ENCODE measurements around the gene ZSWIM8.

- no peak for TF ChIP-seq CTCF (tag by site-specific recombination; IDR thresholded peaks at IDR 0.05)
- TF ChIP-seq ZNF777 (tag by site-specific recombination; IDR thresholded peaks at IDR 0.05; ENCODE audit: borderline replicate concordance) = no peak
- no peak for TF ChIP-seq ZNF274 (IDR thresholded peaks at IDR 0.05; ENCODE audit: low read length)
- no peak for TF ChIP-seq ZNF274 (tag by site-specific recombination; IDR thresholded peaks at IDR 0.05; ENCODE audit: borderline replicate concordance)
Observed at GRCh38 chr10:73838008-73838567, 52.7 kb downstream of the ZSWIM8 start.

Measured in HEK293 (cell line).